ENCODE measurements around the gene BTBD19. TPM values are rescaled to one million over a fixed set of nuclear protein-coding genes. Genes with fewer than 3 reads are reported as not detected.

The BTBD19 gene
- total and polyA plus RNA-seq, 9 of the 15 experiments (the other 6 are each of a cell fraction or from before 2014, with no cell fraction given): 0.22 to 2.0 (median 0.95) TPM

GRCh38 chr1:44842862-44843655, 34.7 kb downstream of the BTBD19 start, which contains the start of gene PTCH2 (continued):
- peak; percentile 39 for TF ChIP-seq ATF7 (IDR thresholded peaks at IDR 0.05)
- no peak for TF ChIP-seq ZNF766 (CRISPR knock-in tag; conservative IDR thresholded peaks at IDR 0.05)

DNA sequence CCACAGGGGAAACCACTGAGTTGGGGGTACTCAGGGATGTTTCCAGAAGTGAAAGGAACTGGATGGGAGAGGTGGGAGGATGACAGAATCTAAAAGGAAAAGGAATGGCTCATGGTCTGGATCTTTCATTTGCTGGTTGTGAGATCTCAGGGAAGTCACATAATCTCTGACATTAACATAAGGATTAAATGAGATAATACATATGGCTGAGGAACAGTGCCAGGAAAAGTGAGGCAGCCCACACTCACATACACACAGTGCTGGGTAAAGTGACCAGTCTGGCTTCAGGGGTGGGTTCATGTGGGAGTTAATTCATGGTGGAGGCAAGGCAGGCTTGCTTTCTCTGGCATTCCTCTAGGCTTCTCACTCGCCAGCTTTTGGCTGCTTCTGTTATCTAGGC, 38.7 kb downstream of the BTBD19 start:
- TF ChIP-seq ZNF347 (CRISPR knock-in tag; IDR thresholded peaks at IDR 0.05; ENCODE audit: low read depth): no peak
- no peak for TF ChIP-seq ETV5 (CRISPR knock-in tag; IDR thresholded peaks at IDR 0.05; ENCODE audit: low read depth)
- TF ChIP-seq GATA2 (CRISPR knock-in tag; IDR thresholded peaks at IDR 0.05): no peak
- TF ChIP-seq PHB2 (IDR thresholded peaks at IDR 0.05; ENCODE audit: low read depth): no peak
- no peak for TF ChIP-seq ZNF41 (CRISPR knock-in tag; conservative IDR thresholded peaks at IDR 0.05)
- TF ChIP-seq GABPB1 (CRISPR knock-in tag; IDR thresholded peaks at IDR 0.05): no peak
- DNase-seq (ENCODE audit: extremely low read depth in 1 of 4, low spot score in 3 of 4): no peak
- in situ Hi-C loops (cut with MboI): no loop called here
- ChIA-PET CTCF (ENCODE audit: low intra/inter-chr PET ratio) (interaction anchor here (0.6 kb wide), 1 partner anchor 419 kb away, joined by 3 read pairs; no protein-coding TSS in a partner anchor), POLR2A (interaction anchor here (2.1 kb wide), 1 partner anchor 10 kb away, joined by 7 read pairs; no protein-coding TSS in a partner anchor)
- Histone ChIP-seq H3K36me3 (ENCODE audit: control insufficient read depth, insufficient read depth, low read length) (peaks cover 21% of the 10 kb centered on the region; the same call in 2 of the 3 replicates), H3K9me3 (replicated peaks; ENCODE audit: control insufficient read depth, insufficient read depth, low read depth, low read length) (no peaks in the 10 kb centered on the region), H2AFZ (ENCODE audit: low read depth, low read length) (no peak overlapping the region), H3K4me1 (replicated peaks in 1 of 2; ENCODE audit: control insufficient read depth in 2 of 2, insufficient read depth in 2 of 2, low read length in 2 of 2) (peaks cover 5 to 17% of the 10 kb centered on the region in 2 experiments; a peak in 3 of 5 replicates), H3K9me1 (ENCODE audit: control insufficient read depth, insufficient read depth, low read length) (no peaks in the 10 kb centered on the region), H3K27me3 (ENCODE audit: control insufficient read depth in 2 of 2, insufficient read depth in 2 of 2, low read length in 2 of 2) (no peaks in the 10 kb centered on the region), H3K4me3 (no peak overlapping the region), H3K27ac (ENCODE audit: extremely low read depth, low read depth, low read length) (no peak overlapping the region), H3K4me2 (ENCODE audit: insufficient read depth, low read length) (no peak overlapping the region), H3K79me2 (ENCODE audit: control insufficient read depth, insufficient read depth, low read length) (no peaks in the 10 kb centered on the region), H3K9ac (ENCODE audit: insufficient read depth in 1 of 2, low read depth in 2 of 2, low read length in 2 of 2) (no peak overlapping the region), H4K20me1 (replicated peaks; ENCODE audit: control insufficient read depth, insufficient read depth, low read length) (no peaks in the 10 kb centered on the region)
- ATAC-seq: no peak
- no peak for FAIRE-seq
- WGBS (ENCODE audit: insufficient coverage, low coverage, missing lambda C conversion rate): 77% methylated on average over 1 of the region's 1 CpG
- no TSS peak for BruUV-seq (replicated peaks)
- intact Hi-C loops (cut with micrococcal nuclease): no loop called here

Data from K562 (cell line).